Measurements from ENCODE around the gene PGS1.
A peak's percentile ranks its signal among the peaks of the same experiment; 100 is the strongest.

PGS1 gene

DNA sequence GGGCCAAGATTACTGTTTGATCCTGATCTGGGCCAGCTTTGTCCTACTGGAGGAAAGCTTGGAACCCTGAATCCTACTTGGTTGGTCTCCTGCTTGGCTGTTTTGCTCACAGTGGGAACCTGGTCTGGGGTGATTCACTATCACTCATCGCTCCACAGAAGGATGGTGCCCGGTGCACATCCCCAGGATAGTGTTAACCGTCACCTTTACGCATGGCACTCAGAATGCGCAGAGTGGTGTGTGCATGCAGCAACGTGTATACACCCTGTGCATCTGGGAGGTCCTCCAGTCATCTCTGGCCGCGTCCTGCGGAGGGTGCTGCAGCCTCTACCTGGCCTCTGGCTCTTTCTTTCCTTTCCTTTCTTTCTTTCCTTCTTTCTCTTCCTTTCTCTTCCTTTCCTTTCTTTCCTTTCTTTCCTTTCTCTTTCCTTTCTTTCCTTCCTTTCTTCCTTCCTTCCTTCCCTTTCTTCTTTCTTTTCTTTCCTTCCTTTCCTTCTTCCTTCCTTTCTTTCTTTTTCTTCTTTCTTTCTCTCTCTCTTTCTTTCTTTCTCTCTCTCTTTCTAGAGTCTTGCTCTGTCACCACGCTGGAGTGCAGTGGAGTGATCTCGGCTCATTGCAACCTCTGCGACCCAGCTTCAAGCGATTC lies 31.7 kb upstream of the PGS1 start:
- DNase-seq (ENCODE audit: low read depth) = no peak

DNA sequence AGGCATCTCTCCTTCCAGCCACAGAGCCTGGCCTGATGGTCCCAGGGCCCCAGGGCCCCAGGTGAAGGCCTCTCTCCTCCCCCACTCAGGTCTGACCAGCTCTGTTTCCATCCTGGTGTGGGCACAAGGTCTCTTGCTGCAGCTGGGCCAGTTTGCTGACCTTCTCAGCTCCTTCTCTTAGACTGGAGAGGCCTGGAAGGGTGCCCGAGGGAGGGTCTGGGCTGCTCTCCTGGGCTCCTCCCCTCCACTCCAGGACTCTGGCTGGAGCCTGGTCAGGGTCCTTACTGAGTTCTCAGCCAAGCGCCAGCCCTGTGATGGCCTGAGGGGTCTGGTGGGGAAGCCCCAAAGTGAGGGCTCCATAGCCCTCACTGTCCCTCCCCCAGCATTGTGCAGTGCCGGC lies 31.0 kb upstream of the PGS1 start:
- no peak for DNase-seq (ENCODE audit: low read depth)

DNA sequence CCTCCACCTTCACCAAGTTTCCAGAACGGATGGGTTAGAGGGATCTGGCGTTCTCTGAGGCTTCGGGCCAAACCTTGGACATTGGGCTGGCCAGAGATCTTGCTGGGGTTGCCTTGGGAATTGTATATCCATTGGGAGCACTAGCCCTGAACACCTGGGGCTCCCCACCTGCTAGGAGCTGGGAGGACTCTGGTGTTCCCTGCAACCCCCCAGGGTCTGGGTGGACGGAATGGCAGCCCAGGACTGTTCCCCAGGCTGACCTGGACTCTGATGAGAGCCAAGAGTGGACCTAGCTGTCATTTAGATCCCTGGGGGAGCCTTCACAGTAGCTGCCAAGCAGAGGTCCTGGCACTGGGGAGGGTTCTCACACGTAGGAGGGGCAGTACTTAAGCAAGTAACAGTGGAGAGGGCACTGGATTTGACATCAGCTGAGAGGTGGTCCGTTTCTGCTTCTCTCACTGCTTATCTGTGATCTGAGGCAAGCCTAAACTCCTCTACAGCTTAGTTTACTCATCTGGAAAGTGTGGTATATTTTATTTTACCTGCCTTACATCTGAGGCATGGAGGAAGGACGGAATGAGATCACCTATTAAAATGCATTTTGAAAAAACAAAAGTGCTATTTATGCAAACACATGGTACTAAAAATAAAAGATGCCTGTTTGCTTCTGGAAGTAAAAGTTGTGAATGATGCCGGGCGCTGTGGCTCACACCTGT lies 30.2 kb upstream of the PGS1 start:
- no peak for DNase-seq (ENCODE audit: low read depth)

DNA sequence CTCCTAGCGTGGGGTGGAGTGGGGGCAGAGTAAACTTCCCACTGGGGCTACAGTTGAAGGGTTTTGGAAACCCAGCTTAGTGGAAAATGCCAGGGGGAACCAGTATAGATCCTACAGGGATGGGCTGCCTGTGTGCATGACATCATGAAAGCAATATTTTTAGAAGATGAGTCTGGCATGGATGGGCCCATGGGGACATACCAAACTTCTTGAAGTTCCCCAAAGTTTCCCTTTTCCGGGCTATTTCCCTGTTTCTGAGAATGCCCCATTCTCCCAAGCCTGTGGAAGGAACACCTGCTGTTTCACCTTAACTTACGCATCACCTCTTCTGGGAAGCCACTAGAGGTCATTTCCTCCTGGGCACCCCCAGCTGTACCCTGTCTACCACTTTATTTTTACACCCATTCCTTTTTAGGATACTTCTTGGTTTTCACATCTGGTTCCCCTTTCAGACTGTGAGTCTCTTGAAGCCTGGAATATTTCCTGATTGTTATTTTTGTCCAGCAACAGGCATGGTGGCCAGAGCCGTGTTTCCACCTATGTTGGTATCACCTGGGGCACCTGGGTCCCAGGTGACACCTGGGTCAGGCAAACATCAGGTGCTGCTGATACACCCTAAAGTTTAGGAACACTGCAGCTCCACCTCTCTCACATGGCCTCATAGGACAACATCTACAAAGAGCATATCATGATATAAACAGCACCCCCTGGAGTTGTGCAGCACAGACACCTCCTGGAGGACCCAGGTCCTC lies 28.4 kb upstream of the PGS1 start:
- DNase-seq (ENCODE audit: low read depth) = no peak

DNA sequence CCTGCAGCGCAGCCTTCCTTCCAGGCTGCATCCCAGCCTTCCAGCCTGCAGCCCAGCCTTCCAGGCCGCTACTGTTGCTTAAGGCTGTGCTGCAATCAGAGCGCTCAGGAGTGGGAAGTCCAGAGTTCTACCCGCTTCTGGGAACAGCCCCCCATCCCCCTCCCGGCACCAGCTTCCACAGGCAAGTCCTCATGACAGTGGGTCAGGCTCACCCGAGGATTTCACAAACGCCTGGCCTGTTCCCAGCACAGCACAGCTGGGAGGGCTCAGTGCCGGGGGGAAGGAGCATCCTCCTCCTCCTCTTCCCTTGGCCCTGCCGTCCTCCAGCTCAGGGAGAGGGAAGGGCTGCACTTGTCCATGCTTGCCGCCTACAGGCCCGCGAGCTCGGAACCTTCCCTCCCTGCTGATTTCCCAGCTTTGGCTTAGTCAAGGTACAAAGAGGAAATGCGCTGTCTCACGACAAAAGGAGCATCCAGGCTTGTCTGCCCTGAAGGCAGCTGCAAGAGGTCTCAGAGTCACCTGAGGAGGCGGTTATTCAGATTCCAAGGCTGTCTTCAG lies 26.9 kb upstream of the PGS1 start:
- no peak for DNase-seq (ENCODE audit: low read depth)

DNA sequence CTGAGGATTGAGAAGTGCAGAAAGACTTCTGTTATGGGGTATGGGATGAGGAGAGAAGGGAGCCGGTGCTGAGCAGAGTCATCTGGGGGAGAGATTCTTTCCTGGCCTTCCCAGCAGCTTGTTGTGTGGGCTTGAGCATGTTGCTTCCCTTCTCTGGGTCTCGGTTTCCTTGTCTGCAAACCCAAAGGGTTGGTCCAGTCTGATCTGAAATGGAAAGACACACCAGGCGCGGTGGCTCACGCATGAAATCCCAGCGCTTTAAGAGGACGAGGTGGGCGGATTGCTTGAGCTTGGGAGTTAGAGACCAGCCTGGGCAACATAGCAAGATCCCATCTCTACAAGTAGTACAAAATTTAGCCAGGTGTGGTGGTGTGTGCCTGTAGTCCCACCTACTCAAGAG lies 24.6 kb upstream of the PGS1 start:
- no peak for DNase-seq (ENCODE audit: low read depth)

DNA sequence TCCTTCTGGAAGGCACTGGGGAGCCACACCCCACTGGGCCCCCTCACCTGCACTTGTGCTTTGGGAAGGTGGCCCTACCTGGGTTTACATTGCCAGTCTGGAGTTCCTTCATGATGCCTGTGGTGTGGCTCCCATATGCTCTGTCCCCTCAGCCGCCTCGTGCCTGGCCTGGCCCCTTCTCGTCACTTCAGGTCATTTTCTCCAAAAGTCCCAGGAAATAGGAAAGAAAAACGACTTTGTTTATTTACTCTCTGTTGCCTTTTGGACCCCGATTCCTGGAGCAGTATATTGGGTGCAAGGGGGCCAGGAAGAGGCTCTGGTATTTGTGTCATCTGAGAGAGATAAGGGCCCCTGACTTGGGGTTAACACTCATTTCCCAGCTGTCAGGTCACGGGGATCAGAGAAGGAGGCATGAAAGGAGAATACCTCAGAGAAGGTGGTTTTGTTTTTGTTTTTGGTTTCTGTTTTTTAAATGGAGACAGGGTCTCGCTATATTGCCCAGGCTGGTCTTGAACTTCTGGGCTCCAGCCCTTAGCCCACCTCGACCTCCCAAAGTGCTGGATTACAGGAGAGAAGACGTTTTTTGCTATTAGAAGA lies 23.3 kb upstream of the PGS1 start:
- DNase-seq (ENCODE audit: low read depth) = no peak

DNA sequence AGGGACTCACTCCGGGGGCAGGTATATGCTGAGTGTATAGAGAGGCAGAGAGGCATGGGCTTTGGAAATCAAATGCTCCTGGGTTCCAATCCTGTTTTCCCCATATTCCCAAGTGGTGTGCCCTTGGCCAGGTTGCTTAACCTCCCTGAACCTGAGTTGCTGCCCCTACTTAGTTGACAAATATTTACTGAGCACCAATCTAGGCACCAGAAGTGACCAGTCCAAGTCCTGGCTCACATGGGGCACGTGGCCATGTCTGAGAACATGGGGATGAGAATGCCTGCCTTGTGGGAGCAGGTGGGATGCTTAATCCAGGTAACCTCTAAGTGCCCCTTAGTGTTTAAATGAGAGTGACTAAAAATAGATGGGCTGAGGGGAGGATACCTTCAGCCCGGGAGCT lies 22.7 kb upstream of the PGS1 start:
- no peak for DNase-seq (ENCODE audit: low read depth)

DNA sequence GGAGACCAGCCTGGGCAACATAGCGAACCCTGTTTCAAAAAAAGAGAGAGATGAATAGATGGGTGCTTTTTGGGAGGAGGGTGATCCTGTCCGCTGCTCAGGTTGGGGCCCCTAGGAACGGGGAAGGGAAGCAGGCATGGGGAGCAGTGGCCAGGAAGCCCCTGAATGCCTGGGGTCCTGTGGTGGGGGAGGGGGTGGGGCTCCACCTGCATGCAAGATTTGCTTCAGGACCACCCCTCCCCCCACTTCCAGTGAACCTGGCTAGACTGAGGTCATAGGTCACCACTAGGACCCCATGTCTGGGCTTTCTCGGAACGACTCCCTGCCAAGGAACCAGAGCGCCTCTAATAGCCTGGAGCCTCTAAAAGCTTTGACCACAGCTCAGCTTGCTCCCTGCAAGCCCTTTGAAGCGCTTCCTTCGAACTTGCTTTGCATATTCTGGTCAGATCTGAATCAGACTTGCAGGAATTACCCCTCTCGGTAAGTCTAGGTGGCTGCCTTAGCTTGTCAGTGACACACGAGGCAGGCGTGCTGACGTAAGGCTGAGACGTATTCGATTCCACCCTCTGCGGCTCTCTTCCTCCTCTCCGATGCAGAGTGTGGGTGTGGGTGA lies 22.2 kb upstream of the PGS1 start:
- DNase-seq (ENCODE audit: low read depth) = peak; percentile 91

DNA sequence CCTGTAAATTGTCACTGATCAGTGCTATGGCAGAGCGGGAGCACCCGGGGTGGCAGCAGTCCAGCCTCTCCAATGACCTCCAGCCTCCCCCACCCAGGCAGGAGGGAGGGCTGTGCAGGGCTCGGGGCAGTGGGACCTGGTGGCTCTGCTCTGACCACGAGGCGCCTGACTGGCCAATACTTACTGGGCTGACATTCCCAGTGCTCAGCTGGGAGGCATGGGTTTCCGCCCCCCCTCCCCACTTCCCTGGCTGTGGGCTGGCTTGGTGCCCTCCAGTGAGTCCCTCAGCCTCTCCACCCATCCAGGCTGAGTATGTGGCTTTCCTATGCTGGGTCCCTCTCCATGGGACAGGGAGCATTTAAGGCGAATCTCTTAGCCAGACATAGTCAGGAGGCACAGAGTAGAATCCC lies 21.3 kb upstream of the PGS1 start:
- DNase-seq (ENCODE audit: low read depth) = no peak

DNA sequence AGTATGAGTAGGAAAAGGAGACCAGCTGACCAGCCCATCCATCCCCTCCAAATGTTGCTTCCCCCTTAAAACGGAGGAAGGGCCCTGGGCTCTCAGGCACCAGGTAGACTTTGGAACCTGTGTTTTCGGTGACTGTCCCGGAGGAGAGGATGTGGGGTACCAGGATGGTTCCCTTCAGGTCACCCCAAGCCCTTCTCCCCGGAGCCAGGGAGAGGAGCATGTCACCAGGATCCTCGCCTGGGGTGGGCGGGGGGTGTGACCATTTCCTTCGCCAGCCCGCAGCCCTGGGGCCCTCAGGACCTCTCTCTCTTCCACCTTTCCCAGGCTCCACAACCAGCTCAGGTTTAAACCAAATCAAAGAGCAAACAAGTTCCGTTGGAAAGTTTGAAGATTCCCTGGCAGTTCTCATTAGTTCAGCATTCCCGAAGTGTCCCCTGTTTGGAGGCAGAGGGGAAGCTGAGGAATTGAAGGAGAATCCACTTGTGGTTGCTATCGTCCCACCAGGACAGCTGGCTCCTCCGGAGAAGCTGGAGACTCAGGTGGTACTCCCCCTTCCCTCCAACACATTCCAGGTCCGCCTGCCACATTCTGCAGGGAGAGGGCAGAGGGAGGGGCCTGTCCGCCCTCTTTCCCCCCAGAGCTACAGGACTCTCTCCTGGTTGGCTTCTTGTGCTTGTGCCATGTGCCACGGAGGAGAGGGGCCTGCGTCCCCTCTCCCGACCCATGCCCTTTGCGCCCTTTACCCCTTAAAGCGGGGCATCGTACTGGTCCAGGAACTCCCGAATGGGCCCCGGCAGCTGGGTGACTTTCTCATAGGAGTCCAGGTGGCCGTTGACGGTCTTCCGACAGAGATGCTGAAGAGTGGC lies 20.5 kb upstream of the PGS1 start:
- DNase-seq (ENCODE audit: low read depth) = no peak

DNA sequence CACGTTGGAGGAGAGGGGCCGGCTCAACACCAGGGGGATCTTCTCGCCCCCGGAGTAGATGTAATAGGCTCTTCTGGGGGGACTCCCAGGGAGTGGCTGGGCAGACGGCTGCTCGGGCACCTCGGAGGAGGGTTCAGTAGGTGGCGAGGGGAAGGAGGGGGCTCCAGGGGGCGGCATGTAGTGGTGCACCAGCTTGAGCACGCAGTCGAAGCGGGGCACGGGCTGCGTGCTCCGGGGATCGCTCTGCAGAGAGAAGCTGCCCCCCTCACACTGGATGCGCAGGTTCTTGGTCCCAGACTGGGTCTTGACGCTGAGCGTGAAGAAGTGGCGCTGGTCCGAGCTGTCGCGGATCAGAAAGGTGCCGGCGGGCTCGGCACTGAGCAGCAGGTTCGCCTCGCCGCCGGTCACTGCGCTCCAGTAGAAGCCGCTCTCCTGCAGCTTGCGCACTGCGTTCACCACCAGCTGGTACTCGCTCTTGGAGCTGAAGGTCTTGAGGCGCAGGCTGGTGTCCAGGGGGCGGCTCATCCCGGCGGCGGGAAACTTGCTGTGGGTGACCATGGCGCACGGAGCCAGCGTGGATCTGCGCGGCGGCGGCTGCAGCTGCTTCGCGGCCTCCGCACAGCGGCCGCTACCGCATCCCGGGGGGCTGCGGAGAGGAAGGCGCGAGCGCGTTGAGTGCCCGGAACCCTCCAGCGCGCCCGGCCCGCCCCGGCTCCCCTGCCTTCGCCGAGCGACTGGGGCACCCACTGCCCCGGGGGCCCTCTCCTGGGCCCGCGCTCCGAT lies 19.7 kb upstream of the PGS1 start:
- no peak for DNase-seq (ENCODE audit: low read depth)

DNA sequence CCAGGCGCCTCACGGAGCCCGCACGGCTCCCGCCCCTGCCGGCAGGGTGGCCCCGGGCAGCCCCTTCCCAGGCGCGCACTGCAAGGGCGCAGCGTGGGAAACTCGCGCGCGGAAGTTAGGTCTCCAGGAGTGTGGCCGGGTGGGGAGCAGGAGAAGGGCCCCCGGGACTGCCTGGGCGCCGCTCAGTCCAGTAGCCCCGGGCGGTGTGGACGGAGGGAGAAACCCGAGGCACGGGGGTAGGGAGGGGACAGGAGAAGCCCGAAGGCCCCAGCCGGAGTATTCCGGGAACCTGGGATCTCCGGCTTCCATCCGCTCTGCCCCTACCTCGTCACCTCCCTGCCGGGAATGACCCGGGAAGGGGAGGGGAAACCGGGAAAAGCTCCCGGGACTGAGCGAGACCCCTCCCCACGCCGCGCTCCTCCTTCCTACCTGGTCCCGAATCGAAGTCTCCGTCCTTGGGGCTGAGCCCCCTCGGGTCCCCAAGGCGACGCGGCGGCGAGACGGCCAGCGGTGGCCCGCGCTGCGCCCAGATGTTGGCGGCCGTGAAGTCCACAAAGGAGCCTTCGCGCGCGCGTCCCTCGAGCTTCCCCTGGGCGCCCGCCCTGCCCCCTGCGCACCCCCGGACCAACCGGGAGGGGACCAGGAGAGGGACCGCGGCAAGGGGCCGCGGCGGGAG lies 19.0 kb upstream of the PGS1 start:
- DNase-seq (ENCODE audit: low read depth) = no peak

DNA sequence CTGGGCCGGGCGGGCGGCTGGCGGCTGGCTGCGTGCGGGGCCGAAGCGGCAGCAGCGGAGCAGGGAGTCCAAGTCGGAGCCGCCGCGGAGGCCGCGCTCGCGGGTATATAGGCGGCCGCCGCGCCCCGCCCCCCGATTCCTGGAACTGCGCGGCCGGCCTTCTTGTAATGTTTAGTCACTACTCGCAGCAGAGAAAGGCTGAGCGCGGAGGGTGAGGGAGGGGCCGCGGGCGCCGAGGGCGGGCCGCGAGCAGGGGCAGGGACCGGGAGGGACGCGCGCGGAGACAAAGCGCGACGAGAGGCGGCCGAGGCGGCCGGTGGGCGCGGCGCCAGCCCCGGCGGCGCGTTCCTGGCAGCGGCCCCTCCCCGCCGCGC lies 18.5 kb upstream of the PGS1 start, which contains the start of gene SOCS3:
TSS of gene SOCS3 (minus strand) at position 81 of the 374 bp plus-strand sequence. CDS start 982 bp downstream, outside the sequence.
- peak; percentile 95 for DNase-seq (ENCODE audit: low read depth)

DNA sequence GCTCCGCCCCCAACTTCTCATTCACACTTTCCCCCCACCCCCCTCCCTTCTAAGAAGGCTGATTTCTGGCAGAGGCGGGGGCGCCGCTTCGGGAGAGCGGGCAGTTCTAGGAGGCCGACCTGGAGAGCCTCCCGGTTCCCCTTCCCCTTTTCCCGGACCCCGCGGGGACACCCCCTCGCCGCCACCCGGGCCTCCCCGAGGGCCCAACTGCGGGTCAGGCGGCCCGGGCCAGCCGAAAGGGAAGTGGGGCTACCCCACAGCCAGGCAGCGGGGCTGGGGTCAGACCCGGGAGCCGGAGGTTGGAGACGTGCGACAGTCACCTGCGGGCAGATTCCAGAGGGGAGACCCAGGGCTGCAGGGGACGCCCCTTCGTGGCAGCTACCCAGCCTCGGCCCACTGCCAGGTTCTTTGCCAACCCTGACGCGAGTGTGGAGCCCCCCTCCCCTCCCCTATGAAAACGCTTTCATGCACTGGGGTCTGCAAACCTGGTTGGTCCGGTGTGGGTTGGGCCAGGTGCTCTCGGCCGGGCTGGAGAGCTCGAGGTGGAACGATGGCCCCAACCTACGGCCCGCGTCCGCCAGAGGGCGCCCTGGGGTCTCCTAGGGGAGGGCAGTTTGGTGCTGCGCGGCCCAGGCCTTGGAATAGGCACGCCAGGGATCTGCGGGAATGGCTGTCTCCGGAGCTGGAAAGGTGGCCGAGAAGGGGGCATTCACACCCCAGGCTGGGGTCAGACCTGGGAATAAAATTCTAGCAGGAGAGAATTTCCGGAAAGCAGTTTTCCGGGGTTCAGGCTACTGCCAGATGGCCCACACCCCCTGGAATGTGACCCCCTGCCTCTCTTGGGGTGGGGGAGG lies 17.9 kb upstream of the PGS1 start:
- DNase-seq (ENCODE audit: low read depth) = peak; percentile 83

DNA sequence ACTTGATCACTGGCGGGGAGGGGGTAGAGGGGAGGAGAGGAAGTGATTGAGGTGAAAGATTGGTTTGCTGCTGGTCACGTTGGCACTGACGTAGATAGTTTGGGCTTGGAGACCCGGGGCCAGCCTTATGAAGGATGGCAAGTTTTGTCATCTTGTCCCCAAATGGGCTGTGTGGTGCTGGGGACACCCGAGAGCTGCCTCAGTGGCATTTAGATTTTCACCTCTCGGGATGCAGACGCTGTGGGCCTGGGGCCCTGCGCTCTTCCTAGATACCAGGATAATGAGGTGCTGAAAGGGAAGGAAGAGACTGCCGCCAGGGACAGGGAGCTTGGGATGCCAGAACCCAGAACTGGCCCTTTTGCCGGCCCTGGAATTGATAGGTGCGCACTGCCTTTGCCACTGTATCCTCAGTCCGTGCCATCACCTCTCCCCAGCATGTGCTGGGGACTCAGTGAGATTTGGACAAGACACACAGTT lies 17.2 kb upstream of the PGS1 start:
- no peak for DNase-seq (ENCODE audit: low read depth)

DNA sequence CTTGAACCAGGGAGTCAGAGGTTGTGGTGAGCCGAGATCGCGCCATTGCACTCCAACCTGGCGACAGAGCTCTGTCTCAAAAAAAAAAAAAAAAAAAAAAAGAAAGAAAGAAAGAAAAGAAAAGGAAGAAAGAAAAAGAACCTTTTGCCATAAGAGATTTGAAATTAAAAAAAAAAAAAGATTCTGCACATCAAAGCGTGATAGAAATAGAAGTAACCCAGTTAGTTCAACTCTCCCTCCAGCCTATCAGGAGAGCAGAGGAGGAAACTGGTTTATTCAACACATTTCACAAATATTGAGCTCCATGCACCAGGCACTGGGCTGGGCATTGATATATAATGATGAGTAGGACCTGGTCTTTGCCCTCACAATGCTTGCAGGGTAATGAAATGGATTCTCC lies 16.2 kb upstream of the PGS1 start:
- DNase-seq (ENCODE audit: low read depth) = no peak

DNA sequence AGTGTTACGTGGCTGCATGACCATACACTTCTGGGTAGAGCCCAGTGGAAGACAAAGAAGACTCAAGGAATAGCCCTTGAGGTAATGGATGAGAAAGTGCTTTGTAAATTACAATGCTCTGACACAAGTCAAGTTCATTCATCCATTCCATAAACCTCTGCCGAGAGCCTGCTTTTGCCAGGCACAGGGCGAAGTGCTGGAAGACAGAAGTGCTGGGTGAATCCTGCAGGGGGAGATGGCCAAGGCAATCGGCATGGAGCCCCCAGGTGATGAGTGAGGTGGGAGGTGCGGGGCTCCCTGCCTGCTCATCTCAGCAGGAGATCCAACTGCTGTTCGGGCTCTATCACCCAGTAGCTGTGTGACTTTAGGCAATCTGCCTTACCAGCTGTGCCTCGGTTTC lies 15.8 kb upstream of the PGS1 start:
- no peak for DNase-seq (ENCODE audit: low read depth)

All from T follicular helper cell (primary cell).